GM19324 (cell line): ENCODE results near the gene PTER.

ENCODE experiments used
- ATAC-seq: cut with Tn5 transposase; IDR thresholded peaks from one replicate; pipeline ENCODE4 v1.9.1; 2021; ENCODE audit warnings: mild to moderate bottlenecking, moderate library complexity; ENCODE audit not compliant: unreplicated experiment, low FRiP score

Gene PTER

GRCh38 chr10:16529853-16530252 is 93.0 kb downstream of the PTER start:
- ATAC-seq: no peak

GRCh38 chr10:16536155-16536554 is 99.3 kb downstream of the PTER start:
- ATAC-seq: no peak

- no peak for ATAC-seq
These were observed 107.3 kb downstream of the PTER start for GRCh38 chr10:16544099-16544498.

GRCh38 chr10:16544591-16544990 is 107.8 kb downstream of the PTER start:
- ATAC-seq: no peak

GRCh38 chr10:16545116-16545736 is 108.4 kb downstream of the PTER start:
- no peak for ATAC-seq

- no peak for ATAC-seq
These were observed 111.2 kb downstream of the PTER start for GRCh38 chr10:16547973-16548372.

GRCh38 chr10:16559236-16559773 is 122.5 kb downstream of the PTER start:
- no peak for ATAC-seq

- no peak for ATAC-seq
These were observed 126.1 kb downstream of the PTER start for GRCh38 chr10:16562891-16563290.
